DND-41 (cell line): ENCODE results near the gene SENP7.

ENCODE experiments used
- ATAC-seq: fragments of 200-7000 bp; cut with Tn5 transposase; 3 replicates; pipeline ENCODE4 v1.9.1; 2021; ENCODE audit warnings: low read depth; ENCODE audit not compliant: insufficient read depth
- DNase-seq: peaks from one replicate; pipeline ENCODE4 v3.0.0-alpha.2; 2020
- H2AFZ ChIP-seq: 2 replicates; pipeline ENCODE4 v1.6.0; 2012; ENCODE audit warnings: low read depth, low read length
- H3K27ac ChIP-seq: 2 replicates; pipeline ENCODE4 v1.5.1; 2012; ENCODE audit warnings: low read length, inconsistent platforms
- H3K27me3 ChIP-seq: fragments of 200-600 bp; sonication (generic); 2 replicates; pipeline ENCODE4 v1.6.0; 2012; ENCODE audit warnings: low read length, mild to moderate bottlenecking, inconsistent platforms; ENCODE audit not compliant: insufficient read depth, poor library complexity
- H3K36me3 ChIP-seq: 2 replicates; pipeline ENCODE4 v1.5.1; 2012; ENCODE audit warnings: low read length, inconsistent platforms; ENCODE audit not compliant: insufficient read depth
- H3K4me1 ChIP-seq: 2 replicates; pipeline ENCODE4 v1.5.1; 2012; ENCODE audit warnings: mild to moderate bottlenecking, low read length; ENCODE audit not compliant: insufficient read depth
- H3K4me2 ChIP-seq: 2 replicates; pipeline ENCODE4 v1.6.0; 2012; ENCODE audit warnings: mild to moderate bottlenecking, moderate library complexity, low read length, inconsistent platforms; ENCODE audit not compliant: insufficient read depth
- H3K4me3 ChIP-seq, 2 experiments: fragments of 200-600 bp in 1 of 2; shearing (Covaris generic) in 1 of 2; 2 replicates each; pipeline ENCODE4 v1.5.1; 2012 to 2016; ENCODE audit warnings: inconsistent platforms in 2 of 2, low read length in 2 of 2, mild to moderate bottlenecking in 2 of 2, low read depth in 1 of 2, moderate library complexity in 1 of 2
- H3K79me2 ChIP-seq: 2 replicates; pipeline ENCODE4 v1.6.0; 2012; ENCODE audit warnings: low read length, inconsistent platforms; ENCODE audit not compliant: insufficient read depth
- H3K9ac ChIP-seq: 2 replicates; pipeline ENCODE4 v1.6.0; 2012; ENCODE audit warnings: low read depth, mild to moderate bottlenecking, inconsistent platforms, low read length, moderate library complexity
- H3K9me3 ChIP-seq: 2 replicates; pipeline ENCODE4 v1.5.1; 2012; ENCODE audit warnings: low read length, moderate library complexity, mild to moderate bottlenecking, inconsistent platforms; ENCODE audit not compliant: insufficient read depth, severe bottlenecking
- H4K20me1 ChIP-seq: 2 replicates; pipeline ENCODE4 v1.6.0; 2012; ENCODE audit warnings: low read length; ENCODE audit not compliant: insufficient read depth
- CTCF ChIP-seq: IDR thresholded peaks from 2 replicates; pipeline ENCODE4 v1.5.1; 2012; ENCODE audit warnings: borderline replicate concordance, low read length, moderate library complexity, mild to moderate bottlenecking; ENCODE audit not compliant: poor library complexity, severe bottlenecking; ENCODE audit errors: extremely low read depth
- EZH2 ChIP-seq: IDR thresholded peaks from 3 replicates; pipeline ENCODE4 v1.6.1; 2012; ENCODE audit warnings: borderline replicate concordance, low read depth, mild to moderate bottlenecking, moderate library complexity, low read length, inconsistent platforms; ENCODE audit not compliant: severe bottlenecking

SENP7 gene

DNA sequence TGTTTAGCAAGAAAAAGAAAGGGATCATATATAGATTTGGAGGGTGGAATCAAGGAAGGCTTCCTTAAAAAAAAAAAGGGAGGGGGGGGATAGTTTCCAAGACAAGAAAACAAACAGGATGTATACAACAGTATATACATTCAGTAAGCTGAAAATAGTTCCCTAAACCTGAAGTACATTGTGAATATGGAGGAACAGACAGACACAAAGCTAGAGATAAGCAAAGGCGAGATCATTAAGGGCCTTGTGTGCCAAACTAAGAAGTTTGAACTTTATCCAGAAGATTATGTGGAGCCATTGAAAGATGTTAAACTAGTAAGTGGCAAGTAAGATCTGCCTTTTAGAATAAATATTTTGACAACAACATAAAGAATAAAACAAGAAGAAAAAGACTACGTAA lies 99.4 kb downstream of the SENP7 start:
- Histone ChIP-seq H3K79me2 (no peaks in the 10 kb centered on the region; the same call in 1 of the 2 replicates), H3K4me3 (no peak overlapping the region), H3K9ac (no peak overlapping the region), H3K4me2 (no peak overlapping the region), H3K36me3 (peaks cover 15% of the 10 kb centered on the region; the same call in 1 of the 2 replicates), H3K4me1 (no peaks in the 10 kb centered on the region), H2AFZ (no peak overlapping the region), H4K20me1 (peaks cover 3% of the 10 kb centered on the region; the same call in 1 of the 2 replicates), H3K27me3 (no peaks in the 10 kb centered on the region), H3K9me3 (no peaks in the 10 kb centered on the region), H3K27ac (no peak overlapping the region)
- ATAC-seq (no peak), DNase-seq (no peak)
- TF ChIP-seq CTCF: no peak
- TF ChIP-seq EZH2: no peak

DNA sequence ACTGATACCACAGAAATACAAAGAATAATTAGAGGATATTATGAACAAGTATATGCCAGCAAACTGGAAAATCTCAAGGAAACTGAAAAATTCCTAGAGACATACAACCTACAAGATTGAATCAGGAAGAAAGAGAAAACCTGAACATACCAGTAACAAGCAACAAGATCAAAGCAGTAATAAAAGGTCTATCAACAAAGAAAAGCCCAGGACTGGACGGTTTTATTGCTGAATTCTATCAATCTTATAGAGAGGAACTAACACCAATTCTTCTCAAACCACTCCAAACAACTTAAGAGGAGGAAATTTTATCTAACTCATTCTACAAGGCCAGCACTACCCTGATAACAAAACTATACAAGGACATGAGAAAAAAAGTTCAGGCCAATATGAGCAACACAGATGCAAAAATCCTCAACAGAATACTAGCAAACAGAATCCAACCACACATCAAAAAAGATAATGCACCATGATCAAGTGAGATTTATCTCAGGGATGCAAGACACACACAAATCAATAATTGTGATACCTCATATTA lies 121.5 kb downstream of the SENP7 start:
- Histone ChIP-seq H3K79me2 (peaks cover 24% of the 10 kb centered on the region), H3K36me3 (peaks cover 10% of the 10 kb centered on the region; the same call in 1 of the 2 replicates)
- no peak for DNase-seq

DNA sequence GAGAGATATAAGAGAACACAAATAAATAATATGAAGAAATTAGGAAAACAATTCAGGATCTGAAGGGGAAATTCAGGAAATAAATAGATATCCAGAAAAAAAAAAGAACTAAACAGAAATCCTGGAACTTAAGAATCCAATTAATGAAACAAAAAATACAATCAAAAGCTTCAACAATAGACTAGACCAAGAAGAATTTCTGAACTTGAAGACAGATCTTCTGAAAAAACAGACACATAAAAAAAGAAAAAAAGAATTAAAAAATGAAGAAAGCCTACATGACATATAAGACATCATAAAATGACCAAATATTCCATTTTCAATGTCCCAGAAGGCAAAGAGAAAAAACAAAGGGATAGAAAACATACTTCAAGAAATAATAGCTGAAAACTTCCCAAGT lies 124.3 kb downstream of the SENP7 start:
- Histone ChIP-seq H3K36me3 (peaks cover 18% of the 10 kb centered on the region; the same call in 1 of the 2 replicates), H3K27ac (no peak overlapping the region), H3K4me1 (no peaks in the 10 kb centered on the region), H2AFZ (no peak overlapping the region), H3K4me2 (no peak overlapping the region), H3K4me3 (no peak overlapping the region), H3K27me3 (no peaks in the 10 kb centered on the region), H3K9me3 (peaks cover 12% of the 10 kb centered on the region), H3K9ac (no peak overlapping the region), H3K79me2 (peaks cover 28% of the 10 kb centered on the region), H4K20me1 (0 out of 2 replicates have a peak, but pooled peaks cover 3% of the 10 kb centered on the region)
- ATAC-seq: no peak
- DNase-seq: no peak
- TF ChIP-seq EZH2: no peak
- no peak for TF ChIP-seq CTCF

More for the DNA sequence above, 121.5 kb downstream of the SENP7 start:
- Histone ChIP-seq H2AFZ (no peak overlapping the region), H3K27ac (no peak overlapping the region), H3K4me1 (no peaks in the 10 kb centered on the region), H3K9ac (no peak overlapping the region), H3K4me2 (no peak overlapping the region), H4K20me1 (no peaks in the 10 kb centered on the region), H3K27me3 (no peaks in the 10 kb centered on the region), H3K9me3 (peaks cover 12% of the 10 kb centered on the region), H3K4me3 (no peak overlapping the region)
- TF ChIP-seq EZH2 (no peak), CTCF (no peak)
- ATAC-seq: no peak

DNA sequence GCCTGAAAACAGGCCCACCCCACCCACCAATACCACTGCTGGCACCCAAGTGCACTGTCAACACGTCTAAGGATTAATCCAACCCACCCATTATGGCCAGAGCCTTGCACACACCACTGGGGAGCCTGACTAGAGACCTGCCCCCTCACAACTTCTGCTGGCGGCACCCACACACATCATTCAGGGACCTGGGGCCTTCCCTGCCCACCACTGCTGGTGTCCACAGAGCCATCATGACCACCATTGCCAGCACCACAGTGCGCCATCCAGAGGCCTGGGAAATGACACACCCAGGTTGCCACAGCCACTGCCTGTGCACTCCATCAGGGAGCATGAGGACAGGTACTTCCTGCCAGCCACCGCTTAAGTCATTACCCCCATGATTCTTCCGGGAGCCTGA lies 125.7 kb downstream of the SENP7 start:
- Histone ChIP-seq H3K27ac (no peak overlapping the region), H3K9ac (no peak overlapping the region), H4K20me1 (0 out of 2 replicates have a peak, but pooled peaks cover 8% of the 10 kb centered on the region), H3K4me2 (no peak overlapping the region), H3K9me3 (peaks cover 8% of the 10 kb centered on the region), H2AFZ (no peak overlapping the region), H3K36me3 (peaks cover 14% of the 10 kb centered on the region; the same call in 1 of the 2 replicates), H3K27me3 (no peaks in the 10 kb centered on the region), H3K4me3 (no peak overlapping the region), H3K4me1 (no peaks in the 10 kb centered on the region), H3K79me2 (peaks cover 30% of the 10 kb centered on the region)
- TF ChIP-seq CTCF: no peak
- TF ChIP-seq EZH2: no peak
- no peak for DNase-seq
- ATAC-seq: no peak
